IPS-11a (cell line): Measurements from ENCODE around the gene CDK14.

Experiments used
- H3K4me3 ChIP-seq: one replicate; pipeline ENCODE4 v1.5.1; 2013; ENCODE audit warnings: low read depth, low read length, control low read depth

Gene CDK14

DNA sequence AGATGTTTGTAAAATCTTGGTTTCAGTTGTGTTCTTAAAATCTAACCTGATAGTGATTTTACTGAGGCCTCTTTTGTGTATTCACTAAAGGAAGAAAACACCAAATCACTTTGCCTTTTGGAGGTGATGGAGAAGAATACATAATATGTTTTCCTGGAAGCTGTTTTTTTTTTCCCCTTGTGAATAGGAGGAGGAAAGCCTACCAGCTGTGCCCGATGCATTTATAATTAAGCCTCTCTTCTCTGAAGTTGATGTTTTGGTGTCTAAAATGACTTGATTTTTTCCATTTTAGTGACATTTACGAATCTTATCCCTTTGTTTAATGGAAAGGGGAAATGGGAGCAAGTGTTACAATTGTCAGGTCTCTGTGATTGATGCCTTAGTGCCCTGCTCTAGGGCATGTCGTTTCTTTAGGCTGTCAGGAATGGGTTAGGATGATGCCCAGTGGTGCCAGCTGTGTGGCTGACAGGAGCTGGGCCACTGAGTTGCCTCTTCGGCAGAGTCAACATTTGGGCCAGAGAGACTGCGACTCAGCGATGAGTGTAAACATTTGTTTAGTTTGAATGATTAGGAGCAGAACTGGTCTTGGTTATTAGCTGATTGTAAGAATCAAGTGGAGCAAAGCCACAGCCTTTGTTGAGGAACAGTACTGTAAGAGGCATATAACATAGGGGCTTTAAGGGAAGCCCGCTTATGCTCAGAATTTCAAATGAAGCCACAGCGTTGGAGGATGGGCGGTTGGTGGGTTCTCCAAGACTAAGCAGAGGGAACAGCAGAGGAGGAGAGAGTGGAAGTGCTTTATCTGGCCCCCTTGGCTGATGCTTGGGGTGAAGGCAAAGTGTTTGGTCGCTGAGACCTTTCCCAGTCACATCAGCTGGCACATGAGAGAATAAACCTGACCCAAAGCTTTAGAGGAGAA lies 81.6 kb downstream of the CDK14 start:
- no peak overlapping the region for H3K4me3 ChIP-seq

- no peak overlapping the region for H3K4me3 ChIP-seq
Observed at GRCh38 chr7:90678986-90679385, 82.9 kb downstream of the CDK14 start.

DNA sequence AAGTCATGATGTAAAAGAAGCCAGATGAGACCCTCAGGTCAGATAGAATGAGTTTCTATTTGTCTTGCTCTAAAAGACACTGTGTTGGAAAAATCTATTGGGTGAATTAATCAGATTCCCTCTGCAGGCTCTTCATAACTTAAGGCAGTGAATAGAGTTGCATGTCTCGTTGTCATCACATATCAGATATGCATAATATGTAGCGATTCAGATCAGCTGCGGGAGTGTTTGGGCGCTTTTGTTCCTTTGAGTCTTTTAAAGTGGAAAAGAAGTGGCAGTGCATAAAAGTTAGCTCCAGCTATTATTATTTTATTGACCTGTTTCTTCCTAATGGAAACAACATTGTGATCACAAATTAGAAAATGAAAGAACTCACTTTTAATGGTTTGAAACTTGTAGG lies 84.4 kb downstream of the CDK14 start:
- no peak overlapping the region for H3K4me3 ChIP-seq

DNA sequence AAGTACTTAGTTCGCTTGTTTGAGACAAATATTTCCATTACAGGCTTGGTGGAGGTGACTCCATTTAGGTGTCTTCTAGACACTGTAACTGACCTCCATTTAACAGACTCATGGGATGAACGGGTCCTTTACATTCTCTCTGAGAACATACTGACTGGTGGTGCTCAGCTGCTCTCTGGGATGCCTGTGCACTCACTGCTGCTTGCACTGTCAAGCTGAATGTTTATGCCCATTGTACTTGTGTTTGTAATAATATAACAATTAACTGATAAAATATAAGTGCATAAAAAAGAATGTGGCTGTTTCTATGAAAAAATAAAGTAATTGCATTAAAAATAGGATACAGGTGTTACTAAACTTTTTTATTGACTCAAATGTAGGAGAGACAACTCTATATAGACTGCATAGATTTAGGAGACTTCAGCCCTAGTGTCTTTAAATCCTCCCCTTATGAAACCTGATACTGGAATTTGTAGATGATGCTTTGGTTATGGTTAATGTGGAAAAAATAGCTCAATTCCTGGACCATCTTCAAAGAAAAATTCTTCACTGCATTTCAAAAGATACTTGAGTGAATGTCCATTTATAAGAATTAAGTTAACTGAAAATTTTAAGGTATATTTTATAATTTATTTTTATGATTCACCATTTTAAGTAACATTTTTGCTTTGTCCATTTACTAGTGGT lies 85.4 kb downstream of the CDK14 start:
- no peak overlapping the region for H3K4me3 ChIP-seq

- no peak overlapping the region for H3K4me3 ChIP-seq
Observed at GRCh38 chr7:90686146-90686545, 90.0 kb downstream of the CDK14 start.

GRCh38 chr7:90688810-90689209 lies 92.7 kb downstream of the CDK14 start:
- H3K4me3 ChIP-seq, result no peak overlapping the region

DNA sequence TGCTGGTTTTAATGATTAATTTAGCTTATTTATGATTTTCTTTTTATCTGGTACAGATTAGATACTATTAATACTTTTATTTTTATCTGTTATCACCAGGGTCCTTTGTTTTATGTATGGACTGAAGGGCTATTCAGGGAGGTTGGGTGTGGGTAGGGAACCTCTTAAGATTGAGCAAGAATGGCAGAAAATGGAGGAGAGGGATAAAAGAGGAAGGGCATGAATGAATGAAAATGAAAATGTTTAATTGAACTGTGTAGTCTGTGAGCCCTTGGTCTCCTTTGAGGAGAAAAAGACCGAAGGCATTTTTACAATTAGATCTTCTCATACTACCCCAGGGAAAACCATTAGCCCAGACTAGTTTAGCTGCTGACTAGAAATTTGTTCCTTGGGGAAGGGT lies 93.1 kb downstream of the CDK14 start:
- no peak overlapping the region for H3K4me3 ChIP-seq

DNA sequence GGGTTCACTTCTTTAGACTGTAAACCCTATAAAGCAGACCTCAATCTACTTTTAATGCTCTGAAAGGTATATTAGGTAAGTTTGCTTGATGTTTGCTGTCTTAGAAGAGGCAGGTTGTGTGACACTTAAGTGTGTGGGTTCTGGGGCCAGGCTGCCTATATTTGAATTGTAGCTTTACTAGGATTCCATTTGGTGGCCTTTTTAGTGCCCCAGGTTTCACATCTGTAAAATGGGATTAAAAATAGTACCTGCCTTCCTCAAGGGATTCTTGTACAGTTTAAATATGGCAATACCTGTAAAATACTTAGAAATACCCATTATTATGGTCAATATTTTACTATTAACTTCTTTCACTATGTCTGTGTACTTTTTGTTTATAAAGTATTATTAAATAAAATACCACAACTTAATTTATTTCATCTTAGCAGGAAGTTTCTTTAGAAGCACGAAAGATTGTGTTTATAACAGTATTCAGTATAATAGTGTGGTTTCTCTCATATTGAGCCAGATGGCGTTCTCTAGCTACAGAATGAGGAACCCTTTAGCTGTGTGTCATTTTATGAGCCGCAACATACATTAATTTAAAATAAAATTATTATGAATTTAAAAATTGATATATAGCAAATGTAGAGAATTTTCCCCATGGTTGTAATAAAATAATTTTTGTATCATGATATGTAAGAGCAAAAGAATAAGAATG lies 94.2 kb downstream of the CDK14 start:
- H3K4me3 ChIP-seq, result no peak overlapping the region

GRCh38 chr7:90692396-90692795 lies 96.3 kb downstream of the CDK14 start:
- H3K4me3 ChIP-seq, result no peak overlapping the region

DNA sequence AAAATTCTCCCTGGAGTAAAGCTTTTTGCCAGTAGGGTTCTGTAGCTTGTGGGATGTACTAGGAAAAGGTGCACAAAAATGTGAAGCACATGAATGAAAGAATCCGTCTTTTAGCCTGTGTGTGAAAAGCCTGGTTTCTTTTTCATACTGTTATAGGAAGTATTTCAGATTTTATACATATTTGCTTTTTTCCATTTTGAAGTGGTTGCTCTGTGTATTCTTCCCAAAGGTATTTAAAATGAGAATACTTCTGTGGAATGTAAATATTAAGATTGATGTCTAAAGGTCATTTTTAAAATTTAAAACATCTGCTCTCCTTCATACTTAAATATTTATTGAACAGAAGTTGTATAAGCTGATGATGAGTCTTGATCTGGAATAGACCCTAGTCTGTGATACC lies 96.8 kb downstream of the CDK14 start:
- no peak overlapping the region for H3K4me3 ChIP-seq

DNA sequence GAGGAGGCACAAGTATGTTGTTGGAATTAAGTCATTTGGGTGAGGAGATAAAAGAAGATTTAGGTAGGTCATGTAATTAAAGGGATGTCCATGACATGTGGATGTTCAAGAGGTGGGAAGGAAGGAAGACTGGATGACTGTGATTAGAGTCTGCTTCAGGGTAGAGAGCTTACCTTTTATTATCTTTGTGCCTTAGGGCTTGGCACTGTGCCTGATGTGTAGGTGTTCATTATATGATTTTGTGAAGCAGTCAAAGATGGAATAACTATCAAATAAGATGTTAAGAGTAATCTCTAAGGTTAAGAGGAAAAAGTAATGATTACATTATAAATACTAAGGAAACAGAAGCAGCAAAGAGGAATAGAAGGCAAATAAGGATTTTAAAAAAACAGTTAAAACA lies 97.8 kb downstream of the CDK14 start:
- no peak overlapping the region for H3K4me3 ChIP-seq

DNA sequence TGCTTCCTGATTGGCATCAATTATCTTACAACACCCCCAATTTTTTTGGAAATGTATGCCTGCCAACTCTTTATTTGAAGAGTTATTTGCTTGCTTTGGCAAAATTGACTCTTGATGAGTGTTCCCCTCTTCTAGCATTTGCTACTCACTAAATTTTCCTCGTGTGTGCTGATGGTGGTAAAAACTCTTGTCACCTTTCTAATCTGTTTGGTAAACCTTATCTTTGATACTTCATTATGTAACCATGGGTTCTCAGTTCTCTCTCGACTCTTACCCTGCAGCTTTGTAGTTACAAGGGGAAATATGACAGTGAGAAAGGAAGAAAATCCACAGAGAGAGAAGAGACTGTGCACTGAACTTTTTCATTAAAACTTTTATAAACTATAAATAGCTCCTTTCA lies 102.5 kb downstream of the CDK14 start:
- no peak overlapping the region for H3K4me3 ChIP-seq

DNA sequence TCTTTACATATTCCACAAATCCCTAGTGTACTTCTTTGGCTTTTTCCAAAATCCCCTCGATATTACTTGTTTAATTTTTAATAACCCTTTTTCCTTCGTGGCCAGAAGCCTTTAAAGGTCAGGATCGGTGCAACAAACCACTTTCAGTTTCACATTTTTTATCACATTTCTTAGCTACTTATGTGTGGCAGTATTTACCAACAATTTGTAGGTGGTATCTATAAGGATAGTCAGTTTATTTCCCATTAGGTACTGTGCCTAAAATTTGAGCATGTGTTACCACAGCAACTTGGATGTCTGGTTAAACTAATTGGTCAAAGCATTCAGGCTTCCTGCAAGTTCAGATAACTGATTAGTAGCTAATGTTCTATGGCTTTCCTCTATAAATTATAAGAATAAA lies 104.9 kb downstream of the CDK14 start:
- H3K4me3 ChIP-seq, result no peak overlapping the region

- H3K4me3 ChIP-seq, result no peak overlapping the region
Observed at GRCh38 chr7:90701771-90702170, 105.7 kb downstream of the CDK14 start.

- H3K4me3 ChIP-seq, result no peak overlapping the region
Observed at GRCh38 chr7:90705391-90706071, 109.4 kb downstream of the CDK14 start.

GRCh38 chr7:90706072-90706716 lies 110.1 kb downstream of the CDK14 start:
- no peak overlapping the region for H3K4me3 ChIP-seq

DNA sequence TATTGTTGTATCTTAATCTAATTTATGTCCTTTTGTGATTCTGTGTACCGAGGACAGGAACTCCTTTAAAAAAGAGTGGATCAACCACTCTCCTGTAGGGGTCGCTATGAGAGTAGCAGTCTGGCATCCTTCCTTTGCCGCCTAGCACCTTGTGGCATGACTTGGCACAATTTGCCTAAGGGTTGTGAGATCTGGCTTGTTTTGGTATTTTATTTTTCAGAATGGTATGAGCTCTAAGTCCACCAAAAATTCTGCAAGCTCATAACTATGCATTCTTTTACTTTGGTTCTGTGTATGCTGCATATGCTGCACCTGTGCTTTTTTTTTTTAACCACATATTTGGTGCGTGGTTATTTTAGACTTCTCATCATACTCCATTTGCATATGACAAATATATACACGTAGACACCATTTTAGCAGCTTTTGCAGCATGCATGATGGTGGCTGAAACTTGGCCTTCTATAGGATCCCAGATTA lies 112.8 kb downstream of the CDK14 start:
- H3K4me3 ChIP-seq, result no peak overlapping the region

GRCh38 chr7:90709501-90710465 lies 113.7 kb downstream of the CDK14 start:
- H3K4me3 ChIP-seq, result no peak overlapping the region

GRCh38 chr7:90710466-90710850 lies 114.3 kb downstream of the CDK14 start:
- no peak overlapping the region for H3K4me3 ChIP-seq
